GM23338 (cell line): Measurements from ENCODE around the gene ASIC5.

Experiments used
- CREB1 ChIP-seq: fragments of 250-450 bp; sonication (Bioruptor Pico); IDR thresholded peaks from 2 replicates; pipeline ENCODE4 v1.5.0; 2020; ENCODE audit warnings: low read depth, mild to moderate bottlenecking, moderate library complexity
- CTCF ChIP-seq, 2 experiments: fragments of 200-600 bp in 1 of 2; sonication (generic) in 1 of 2; conservative IDR thresholded peaks; 2 replicates each; pipeline versions ENCODE4 v1.5.1 to v1.6.1; 2016 to 2017; ENCODE audit warnings: antibody characterized with exemption in 2 of 2, low read depth in 2 of 2, mild to moderate bottlenecking in 2 of 2, moderate library complexity in 1 of 2
- EZH2 ChIP-seq: fragments of 200-600 bp; sonication (generic); IDR thresholded peaks from one replicate; pipeline ENCODE4 v1.8.0; 2017; ENCODE audit warnings: antibody characterized with exemption, mild to moderate bottlenecking, low read depth; ENCODE audit not compliant: unreplicated experiment
- EZH2phosphoT487 ChIP-seq: fragments of 200-600 bp; sonication (generic); IDR thresholded peaks from one replicate; pipeline ENCODE4 v1.8.1; 2018; ENCODE audit warnings: antibody characterized with exemption; ENCODE audit not compliant: unreplicated experiment
- JUNB ChIP-seq: IDR thresholded peaks from one replicate; pipeline ENCODE4 v1.6.1; 2016; ENCODE audit warnings: antibody characterized with exemption; ENCODE audit not compliant: unreplicated experiment
- NANOG ChIP-seq: IDR thresholded peaks from 2 replicates; pipeline ENCODE4 v1.6.1; 2016; ENCODE audit warnings: antibody characterized with exemption, borderline replicate concordance
- POLR2AphosphoS5 ChIP-seq: IDR thresholded peaks from 2 replicates; pipeline ENCODE4 v1.6.1; 2016; ENCODE audit warnings: antibody characterized with exemption, low read depth
- REST ChIP-seq: IDR thresholded peaks from one replicate; pipeline ENCODE4 v1.6.1; 2018; ENCODE audit warnings: antibody characterized with exemption; ENCODE audit not compliant: unreplicated experiment
- STAT1 ChIP-seq: IDR thresholded peaks from one replicate; pipeline ENCODE4 v1.6.1; 2016; ENCODE audit warnings: antibody characterized with exemption; ENCODE audit not compliant: unreplicated experiment
- ZNF114 ChIP-seq: fragments of 250-450 bp; sonication (Bioruptor Pico); IDR thresholded peaks from 2 replicates; pipeline ENCODE4 v1.5.0; 2020; ENCODE audit warnings: mild to moderate bottlenecking, moderate library complexity
- ZNF462 ChIP-seq: fragments of 250-450 bp; sonication (Bioruptor Pico); IDR thresholded peaks from 2 replicates; pipeline ENCODE4 v1.5.0; 2020; ENCODE audit warnings: mild to moderate bottlenecking, moderate library complexity

GRCh38 chr4:155911905-155912304 is 45.8 kb upstream of the ASIC5 start:
- TF ChIP-seq CTCF (conservative IDR thresholded peaks at IDR 0.05; ENCODE audit: low read depth in 2 of 2) (no peak), REST (no peak), EZH2 (no peak), POLR2AphosphoS5 (no peak), STAT1 (no peak), CREB1 (CRISPR knock-in tag) (no peak), NANOG (no peak), EZH2phosphoT487 (no peak), ZNF462 (CRISPR knock-in tag) (no peak), ZNF114 (CRISPR knock-in tag) (no peak), JUNB (no peak)
